Loucy (cell line): ENCODE measurements around the gene FAM180A.

Experiments used
- H2AFZ ChIP-seq: fragments of 200-600 bp; sonication (generic); 2 replicates; pipeline ENCODE4 v1.6.0; 2016; ENCODE audit warnings: antibody characterized with exemption, mild to moderate bottlenecking, low read length, moderate library complexity
- H3F3A ChIP-seq: fragments of 200-600 bp; 2 replicates; pipeline ENCODE4 v1.6.0; 2016; ENCODE audit warnings: antibody characterized with exemption, low read depth, mild to moderate bottlenecking
- H3K27me3 ChIP-seq: fragments of 200-600 bp; sonication (generic); 2 replicates; pipeline ENCODE4 v1.6.1; 2014; ENCODE audit warnings: low read length, mild to moderate bottlenecking; ENCODE audit not compliant: insufficient read depth, poor library complexity, severe bottlenecking
- H3K36me3 ChIP-seq: fragments of 200-600 bp; sonication (generic); 2 replicates; pipeline ENCODE4 v1.6.1; 2016; ENCODE audit warnings: low read length; ENCODE audit not compliant: insufficient read depth
- H3K4me1 ChIP-seq: fragments of 200-600 bp; sonication (generic); 2 replicates; pipeline ENCODE4 v1.5.1; 2014; ENCODE audit warnings: low read length, mild to moderate bottlenecking; ENCODE audit not compliant: insufficient read depth, poor library complexity, severe bottlenecking
- H3K4me2 ChIP-seq: fragments of 200-600 bp; sonication (generic); 2 replicates; pipeline ENCODE4 v1.6.0; 2014; ENCODE audit warnings: antibody characterized with exemption, low read length, low read depth, mild to moderate bottlenecking; ENCODE audit not compliant: poor library complexity, severe bottlenecking
- H3K4me3 ChIP-seq: fragments of 200-600 bp; sonication (generic); 2 replicates; pipeline ENCODE4 v1.5.1; 2014; ENCODE audit warnings: low read length, mild to moderate bottlenecking, mixed read lengths; ENCODE audit not compliant: poor library complexity, severe bottlenecking
- H3K79me2 ChIP-seq: fragments of 200-600 bp; sonication (generic); 2 replicates; pipeline ENCODE4 v1.6.1; 2014; ENCODE audit warnings: low read length; ENCODE audit not compliant: insufficient read depth
- H3K9ac ChIP-seq: fragments of 200-600 bp; sonication (generic); 2 replicates; pipeline ENCODE4 v1.6.0; 2014; ENCODE audit warnings: mild to moderate bottlenecking, low read depth, low read length, moderate library complexity; ENCODE audit not compliant: poor library complexity, severe bottlenecking
- H3K9me2 ChIP-seq: fragments of 200-600 bp; sonication (generic); replicated peaks from 2 replicates; pipeline ENCODE4 v1.6.1; 2016; ENCODE audit warnings: low read depth, low read length, mixed read lengths
- H3K9me3 ChIP-seq: fragments of 200-600 bp; sonication (generic); 2 replicates; pipeline ENCODE4 v1.6.1; 2014; ENCODE audit warnings: mild to moderate bottlenecking, antibody characterized with exemption, low read length, low read depth; ENCODE audit not compliant: insufficient read depth
- H4K20me1 ChIP-seq: fragments of 200-600 bp; sonication (generic); 2 replicates; pipeline ENCODE4 v1.6.0; 2014; ENCODE audit warnings: antibody characterized with exemption, low read length, mild to moderate bottlenecking; ENCODE audit not compliant: insufficient read depth, poor library complexity, severe bottlenecking
- EZH2phosphoT487 ChIP-seq: fragments of 200-600 bp; IDR thresholded peaks from 2 replicates; pipeline ENCODE4 v1.6.1; 2018; ENCODE audit warnings: antibody characterized with exemption, mild to moderate bottlenecking, moderate library complexity, borderline replicate concordance
- TF ChIP-seq, protein P1 (sequence below): fragments of 200-600 bp; sonication (generic); conservative IDR thresholded peaks from 2 replicates; pipeline ENCODE4 v1.5.1; 2014; ENCODE audit warnings: mild to moderate bottlenecking, antibody characterized with exemption, low read length

Gene FAM180A

DNA sequence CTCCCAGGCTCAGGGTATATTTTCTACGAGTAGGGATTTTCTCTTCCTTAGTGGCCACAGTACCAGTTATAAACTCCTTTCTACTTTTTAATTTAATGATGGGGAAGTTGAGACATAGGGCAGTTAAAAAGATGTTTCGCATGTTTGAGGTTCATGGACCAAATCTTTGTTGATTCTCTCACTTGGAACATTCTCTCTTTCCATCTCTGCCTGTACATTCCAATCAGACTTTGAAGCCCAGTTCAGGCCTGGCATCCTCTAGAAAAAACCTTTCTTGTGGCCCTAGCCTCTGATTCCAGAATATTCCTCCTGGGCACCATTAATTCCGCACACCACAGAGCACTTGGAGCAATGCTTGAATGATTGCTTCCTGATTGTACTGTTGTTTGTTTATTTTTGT lies 39.1 kb downstream of the FAM180A start:
- Histone ChIP-seq H3K4me3 (no peak overlapping the region), H3K36me3 (no peaks in the 10 kb centered on the region), H3F3A (no peaks in the 10 kb centered on the region), H2AFZ (no peak overlapping the region), H3K27me3 (no peaks in the 10 kb centered on the region), H3K9ac (no peak overlapping the region), H3K9me3 (no peaks in the 10 kb centered on the region), H4K20me1 (no peaks in the 10 kb centered on the region), H3K79me2 (no peaks in the 10 kb centered on the region), H3K4me1 (no peaks in the 10 kb centered on the region), H3K9me2 (no peaks in the 10 kb centered on the region), H3K4me2 (no peak overlapping the region)
- no peak for TF ChIP-seq EZH2phosphoT487
- TF ChIP-seq, protein P1, sequence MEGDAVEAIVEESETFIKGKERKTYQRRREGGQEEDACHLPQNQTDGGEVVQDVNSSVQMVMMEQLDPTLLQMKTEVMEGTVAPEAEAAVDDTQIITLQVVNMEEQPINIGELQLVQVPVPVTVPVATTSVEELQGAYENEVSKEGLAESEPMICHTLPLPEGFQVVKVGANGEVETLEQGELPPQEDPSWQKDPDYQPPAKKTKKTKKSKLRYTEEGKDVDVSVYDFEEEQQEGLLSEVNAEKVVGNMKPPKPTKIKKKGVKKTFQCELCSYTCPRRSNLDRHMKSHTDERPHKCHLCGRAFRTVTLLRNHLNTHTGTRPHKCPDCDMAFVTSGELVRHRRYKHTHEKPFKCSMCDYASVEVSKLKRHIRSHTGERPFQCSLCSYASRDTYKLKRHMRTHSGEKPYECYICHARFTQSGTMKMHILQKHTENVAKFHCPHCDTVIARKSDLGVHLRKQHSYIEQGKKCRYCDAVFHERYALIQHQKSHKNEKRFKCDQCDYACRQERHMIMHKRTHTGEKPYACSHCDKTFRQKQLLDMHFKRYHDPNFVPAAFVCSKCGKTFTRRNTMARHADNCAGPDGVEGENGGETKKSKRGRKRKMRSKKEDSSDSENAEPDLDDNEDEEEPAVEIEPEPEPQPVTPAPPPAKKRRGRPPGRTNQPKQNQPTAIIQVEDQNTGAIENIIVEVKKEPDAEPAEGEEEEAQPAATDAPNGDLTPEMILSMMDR = no peak

DNA sequence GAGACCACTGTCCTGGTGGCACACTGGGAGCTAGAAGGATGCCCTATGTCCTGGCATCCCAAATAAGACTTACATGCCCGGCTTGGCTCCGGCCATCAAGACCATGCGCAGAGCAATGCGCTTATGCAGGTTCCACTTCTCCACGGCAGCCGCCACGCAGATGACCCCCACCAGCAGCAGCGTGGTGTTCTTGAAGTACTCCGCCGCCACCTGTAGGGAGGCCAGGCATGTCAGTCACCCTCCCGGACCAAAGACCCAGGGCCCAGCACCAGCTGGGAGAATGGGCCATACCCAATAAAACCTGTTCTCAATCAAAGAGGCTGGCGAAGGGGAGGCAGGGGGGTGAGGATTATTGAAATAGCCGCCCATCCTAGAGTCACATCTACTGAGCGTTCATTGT lies 40.6 kb downstream of the FAM180A start:
- no peaks in the 10 kb centered on the region for H3K9me3 ChIP-seq
- no peaks in the 10 kb centered on the region for H3K9me2 ChIP-seq
- no peaks in the 10 kb centered on the region for H3K79me2 ChIP-seq
- no peak overlapping the region for H2AFZ ChIP-seq
- no peaks in the 10 kb centered on the region for H3K36me3 ChIP-seq
- H3K9ac ChIP-seq = no peak overlapping the region
- H3K4me1 ChIP-seq = no peaks in the 10 kb centered on the region
- H3K4me3 ChIP-seq = no peak overlapping the region
- no peak overlapping the region for H3K4me2 ChIP-seq
- no peak for TF ChIP-seq EZH2phosphoT487
- TF ChIP-seq, protein P1 = no peak; the same call in 1 of the 2 replicates
- H4K20me1 ChIP-seq = no peaks in the 10 kb centered on the region
- H3F3A ChIP-seq = no peaks in the 10 kb centered on the region
- no peaks in the 10 kb centered on the region for H3K27me3 ChIP-seq

DNA sequence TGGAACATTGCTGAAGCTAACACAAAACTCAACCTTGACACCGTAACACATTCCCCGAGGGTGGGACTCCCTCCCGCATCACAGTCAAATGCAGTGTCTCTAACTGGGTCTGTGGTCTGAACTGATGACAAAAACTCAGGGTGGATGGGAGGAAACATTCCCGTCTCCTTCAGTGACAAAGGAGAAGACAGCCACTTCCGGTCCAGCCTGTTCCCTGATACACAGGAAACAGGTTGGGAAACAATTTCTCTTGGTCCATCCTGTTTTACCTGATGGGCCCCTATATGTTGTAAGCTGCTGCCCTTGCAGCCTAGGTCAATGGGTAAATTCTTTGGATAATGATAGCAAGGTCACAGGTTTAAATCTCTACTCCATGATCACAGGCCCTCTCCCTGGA lies 41.0 kb downstream of the FAM180A start:
- Histone ChIP-seq H2AFZ (no peak overlapping the region), H3K4me1 (no peaks in the 10 kb centered on the region), H3K9me2 (no peaks in the 10 kb centered on the region), H3K9ac (no peak overlapping the region), H3K36me3 (no peaks in the 10 kb centered on the region), H3K4me3 (no peak overlapping the region), H3K27me3 (no peaks in the 10 kb centered on the region), H4K20me1 (no peaks in the 10 kb centered on the region), H3K9me3 (no peaks in the 10 kb centered on the region), H3K4me2 (no peak overlapping the region), H3F3A (no peaks in the 10 kb centered on the region), H3K79me2 (no peaks in the 10 kb centered on the region)
- no peak for TF ChIP-seq EZH2phosphoT487
- TF ChIP-seq, protein P1 = no peak
